Hepatocyte (in vitro differentiated cells): ENCODE data around the gene PXMP4. TPM values are rescaled to one million over a fixed set of nuclear protein-coding genes. Genes with fewer than 3 reads are reported as not detected.

Source experiments
- DNase-seq: peaks from one replicate; pipeline ENCODE4 v3.0.0-alpha.2; 2016; ENCODE audit warnings: low spot score
- H2AFZ ChIP-seq: fragments of 200-600 bp; sonication (generic); 2 replicates; pipeline ENCODE4 v1.6.0; 2016; ENCODE audit warnings: antibody characterized with exemption, mild to moderate bottlenecking
- H3K27ac ChIP-seq: fragments of 200-600 bp; sonication (generic); 2 replicates; pipeline ENCODE4 v1.5.1; 2016; ENCODE audit warnings: mild to moderate bottlenecking
- H3K27me3 ChIP-seq: fragments of 200-600 bp; sonication (generic); 2 replicates; pipeline ENCODE4 v1.6.1; 2016
- H3K36me3 ChIP-seq: fragments of 200-600 bp; sonication (generic); replicated peaks from 2 replicates; pipeline ENCODE4 v1.5.1; 2016; ENCODE audit warnings: low read depth; ENCODE audit not compliant: insufficient read depth
- H3K4me1 ChIP-seq: fragments of 200-600 bp; sonication (generic); 2 replicates; pipeline ENCODE4 v1.5.1; 2016; ENCODE audit warnings: mild to moderate bottlenecking, moderate library complexity; ENCODE audit not compliant: insufficient read depth
- H3K4me2 ChIP-seq: fragments of 200-600 bp; sonication (generic); 2 replicates; pipeline ENCODE4 v1.6.0; 2016
- H3K4me3 ChIP-seq: fragments of 200-600 bp; sonication (generic); 2 replicates; pipeline ENCODE4 v1.5.1; 2016; ENCODE audit warnings: mild to moderate bottlenecking
- H3K79me2 ChIP-seq: fragments of 200-600 bp; sonication (generic); 2 replicates; pipeline ENCODE4 v1.6.0; 2017; ENCODE audit warnings: mild to moderate bottlenecking
- H3K9me2 ChIP-seq: fragments of 200-600 bp; sonication (generic); replicated peaks from 2 replicates; pipeline ENCODE4 v1.6.0; 2017; ENCODE audit warnings: mild to moderate bottlenecking; ENCODE audit not compliant: insufficient read depth
- H3K9me3 ChIP-seq: fragments of 200-600 bp; sonication (generic); 2 replicates; pipeline ENCODE4 v1.5.1; 2016; ENCODE audit warnings: low read depth, mild to moderate bottlenecking
- H4K20me1 ChIP-seq: fragments of 200-600 bp; sonication (generic); 2 replicates; pipeline ENCODE4 v1.6.0; 2016; ENCODE audit warnings: mild to moderate bottlenecking; ENCODE audit not compliant: insufficient read depth, poor library complexity, severe bottlenecking
- CTCF ChIP-seq: fragments of 200-600 bp; sonication (generic); IDR thresholded peaks from 2 replicates; pipeline ENCODE4 v1.5.1; 2016; ENCODE audit warnings: antibody characterized with exemption, mild to moderate bottlenecking; ENCODE audit not compliant: poor library complexity
- EZH2 ChIP-seq: fragments of 200-600 bp; sonication (generic); IDR thresholded peaks from 2 replicates; pipeline ENCODE4 v1.6.1; 2016; ENCODE audit warnings: antibody characterized with exemption, mild to moderate bottlenecking, borderline replicate concordance
- EZH2phosphoT487 ChIP-seq: fragments of 200-600 bp; sonication (generic); IDR thresholded peaks from one replicate; pipeline ENCODE4 v1.6.1; 2018; ENCODE audit warnings: antibody characterized with exemption, mild to moderate bottlenecking, low read depth, moderate library complexity; ENCODE audit not compliant: unreplicated experiment, severe bottlenecking
- WGBS: methylation state at CpG from one replicate; pipeline ENCODE4 v1.1.6; 2016; ENCODE audit warnings: low lambda C conversion rate; ENCODE audit errors: missing lambda C conversion rate; 5-methylcytosine and 5-hydroxymethylcytosine counted together
- polyA plus RNA-seq: library from polyadenylated mRNA; unstranded; fragments of >200 nt; fragmentation: Nextera tagmentation; extraction: Ambion mirVana; gene quantifications from 2 replicates; pipeline ENCODE4 v1.2.1, GENCODE V29; 2016
- total RNA-seq: library from RNA; depleted of rRNA; stranded (reverse); fragments of >200 nt; gene quantifications from 2 replicates; pipeline ENCODE4 v1.2.3, GENCODE V29; 2014

Gene PXMP4
- total and polyA plus RNA-seq, 2 experiments from 2014 or later = 4.1 to 4.7 TPM

- peaks cover 24% of the 10 kb centered on the region for H3K4me1 ChIP-seq
- no peak overlapping the region for H3K27ac ChIP-seq
- no peak for TF ChIP-seq CTCF
- no peak for TF ChIP-seq EZH2phosphoT487
- no peak for TF ChIP-seq EZH2
- DNase-seq = no peak
- H4K20me1 ChIP-seq = no peaks in the 10 kb centered on the region
- no peaks in the 10 kb centered on the region for H3K27me3 ChIP-seq
- no peaks in the 10 kb centered on the region for H3K9me3 ChIP-seq
- no peak overlapping the region for H3K4me2 ChIP-seq
- H3K4me3 ChIP-seq = no peak overlapping the region
- H3K79me2 ChIP-seq = peaks cover 10% of the 10 kb centered on the region
- no peaks in the 10 kb centered on the region for H3K36me3 ChIP-seq
- H2AFZ ChIP-seq = no peak overlapping the region
- WGBS = 93% methylated on average over 7 of the region's 8 CpGs
- no peaks in the 10 kb centered on the region for H3K9me2 ChIP-seq
Observed at GRCh38 chr20:33658510-33658909, 61.6 kb downstream of the PXMP4 start.

- no peak for TF ChIP-seq EZH2phosphoT487
- TF ChIP-seq CTCF = no peak
- no peak for TF ChIP-seq EZH2
- Histone ChIP-seq H3K79me2 (peaks cover 10% of the 10 kb centered on the region), H3K4me2 (no peak overlapping the region), H3K9me2 (no peaks in the 10 kb centered on the region), H3K9me3 (no peaks in the 10 kb centered on the region), H3K27ac (no peak overlapping the region), H4K20me1 (no peaks in the 10 kb centered on the region), H3K27me3 (no peaks in the 10 kb centered on the region), H3K4me3 (no peak overlapping the region), H2AFZ (no peak overlapping the region), H3K36me3 (no peaks in the 10 kb centered on the region), H3K4me1 (peaks cover 27% of the 10 kb centered on the region)
- WGBS = 92% methylated on average over 12 of the region's 12 CpGs
- DNase-seq = no peak
Observed at GRCh38 chr20:33657704-33658095, 62.4 kb downstream of the PXMP4 start.

- TF ChIP-seq EZH2phosphoT487 (no peak), EZH2 (no peak), CTCF (no peak)
- H3K4me1 ChIP-seq = peaks cover 26% of the 10 kb centered on the region
- no peaks in the 10 kb centered on the region for H4K20me1 ChIP-seq
- no peak for DNase-seq
- no peak overlapping the region for H2AFZ ChIP-seq
- H3K4me3 ChIP-seq = no peak overlapping the region
- H3K4me2 ChIP-seq = no peak overlapping the region
- H3K27me3 ChIP-seq = no peaks in the 10 kb centered on the region
- no peaks in the 10 kb centered on the region for H3K9me3 ChIP-seq
- 96% methylated on average over 17 of the region's 17 CpGs for WGBS
- peaks cover 6% of the 10 kb centered on the region for H3K79me2 ChIP-seq
- no peak overlapping the region for H3K27ac ChIP-seq
- no peaks in the 10 kb centered on the region for H3K9me2 ChIP-seq
- no peaks in the 10 kb centered on the region for H3K36me3 ChIP-seq
Observed at GRCh38 chr20:33656783-33657703, 63.1 kb downstream of the PXMP4 start.
